Measurements from ENCODE around the gene GOSR2. TPM values are rescaled to one million over a fixed set of nuclear protein-coding genes. Genes with fewer than 3 reads are reported as not detected.

Gene GOSR2
- total RNA-seq, 4 donors from 2014 or later: 45.9 to 88.3 (median 51.6) TPM

DNA sequence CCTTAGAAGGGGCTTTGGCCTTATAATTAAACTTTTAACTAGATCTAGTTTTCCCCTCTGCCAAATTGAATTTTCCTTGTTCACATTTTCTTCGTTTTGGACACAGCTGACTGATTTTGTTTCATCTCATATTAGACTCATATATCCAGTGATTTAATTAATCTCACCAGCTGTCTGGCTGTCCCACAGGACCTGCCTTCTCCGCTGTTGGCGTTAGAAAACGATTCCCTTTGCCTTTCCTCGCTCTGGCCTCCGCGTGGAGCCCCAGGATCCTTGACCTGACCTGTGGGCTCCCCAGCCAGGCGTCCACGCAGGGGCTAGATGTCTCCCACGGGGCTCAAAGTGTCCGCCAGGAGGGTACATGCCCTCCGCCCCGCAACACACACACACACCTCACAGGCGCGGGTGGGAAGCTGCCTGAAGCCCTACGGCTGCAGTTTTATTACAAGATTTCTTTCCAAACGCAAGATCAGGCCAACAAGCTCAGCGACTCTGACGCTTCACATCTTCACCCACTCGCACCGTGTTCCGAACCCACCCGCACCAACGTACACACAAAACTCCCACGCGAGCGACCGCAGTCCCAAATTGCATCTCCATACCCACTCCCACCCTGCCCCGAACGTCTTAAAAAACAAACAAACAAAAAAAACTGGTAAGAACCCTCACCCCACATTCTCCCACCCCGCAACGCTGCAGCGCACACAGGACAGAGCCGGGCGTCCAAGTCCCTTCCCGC lies 55.0 kb downstream of the GOSR2 start:
- no peak overlapping the region for H3K27ac ChIP-seq
- H3K4me3 ChIP-seq (replicated peaks in 1 of 3): peak overlapping the region in 1 of 3 donors; percentile 46
- no peak for TF ChIP-seq POLR2A (IDR thresholded peaks at IDR 0.05)
- TF ChIP-seq, protein P1, sequence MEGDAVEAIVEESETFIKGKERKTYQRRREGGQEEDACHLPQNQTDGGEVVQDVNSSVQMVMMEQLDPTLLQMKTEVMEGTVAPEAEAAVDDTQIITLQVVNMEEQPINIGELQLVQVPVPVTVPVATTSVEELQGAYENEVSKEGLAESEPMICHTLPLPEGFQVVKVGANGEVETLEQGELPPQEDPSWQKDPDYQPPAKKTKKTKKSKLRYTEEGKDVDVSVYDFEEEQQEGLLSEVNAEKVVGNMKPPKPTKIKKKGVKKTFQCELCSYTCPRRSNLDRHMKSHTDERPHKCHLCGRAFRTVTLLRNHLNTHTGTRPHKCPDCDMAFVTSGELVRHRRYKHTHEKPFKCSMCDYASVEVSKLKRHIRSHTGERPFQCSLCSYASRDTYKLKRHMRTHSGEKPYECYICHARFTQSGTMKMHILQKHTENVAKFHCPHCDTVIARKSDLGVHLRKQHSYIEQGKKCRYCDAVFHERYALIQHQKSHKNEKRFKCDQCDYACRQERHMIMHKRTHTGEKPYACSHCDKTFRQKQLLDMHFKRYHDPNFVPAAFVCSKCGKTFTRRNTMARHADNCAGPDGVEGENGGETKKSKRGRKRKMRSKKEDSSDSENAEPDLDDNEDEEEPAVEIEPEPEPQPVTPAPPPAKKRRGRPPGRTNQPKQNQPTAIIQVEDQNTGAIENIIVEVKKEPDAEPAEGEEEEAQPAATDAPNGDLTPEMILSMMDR (IDR thresholded peaks at IDR 0.05): no peak
- peaks cover 17 to 20% of the 10 kb centered on the region in 2 donors for H3K4me1 ChIP-seq
- H3K27me3 ChIP-seq: peaks cover 13% of the 10 kb centered on the region
- intact Hi-C loops (cut with DNase I): no loop called here
- H3K36me3 ChIP-seq: no peaks in the 10 kb centered on the region
- WGBS, 2 donors: 8 to 16% methylated on average over 31 to 33 of the region's 36 CpGs
- DNase-seq: no peak
- no peaks in the 10 kb centered on the region for H3K9me3 ChIP-seq

DNA sequence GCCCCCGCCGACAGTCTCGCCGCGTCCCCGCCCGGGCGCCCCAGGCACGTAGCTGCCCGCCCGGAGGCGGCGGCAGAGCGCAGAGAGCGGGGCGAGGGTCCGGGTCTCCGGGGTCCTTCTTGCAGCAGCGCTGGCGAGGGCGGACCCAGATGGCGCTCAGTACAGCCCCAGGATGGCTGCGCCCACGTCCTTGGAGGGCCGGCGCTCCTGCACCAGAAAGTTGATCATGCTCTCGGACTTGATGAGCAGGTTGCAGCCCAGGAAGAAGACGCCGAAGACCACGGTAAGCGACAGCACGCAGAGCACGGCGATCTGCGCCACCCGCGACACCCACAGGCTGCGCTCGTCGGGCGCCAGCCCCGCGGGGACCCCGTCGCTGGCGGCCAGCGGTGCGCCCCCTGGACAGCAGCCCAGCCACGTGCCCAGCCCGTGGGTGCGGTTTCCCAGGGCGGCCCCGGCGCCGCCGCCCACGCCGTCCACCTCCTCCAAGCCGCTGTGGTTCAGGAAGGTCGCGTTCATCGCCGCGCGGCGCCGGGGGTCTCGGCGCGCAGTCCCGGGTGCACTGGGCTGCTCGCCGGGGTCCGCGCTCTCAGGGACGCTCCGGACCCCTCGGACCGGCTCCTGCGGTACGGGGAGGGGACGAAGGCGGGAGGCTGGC lies 55.7 kb downstream of the GOSR2 start:
- TF ChIP-seq POLR2A (IDR thresholded peaks at IDR 0.05): no peak
- TF ChIP-seq, protein P1 (IDR thresholded peaks at IDR 0.05): no peak
- Histone ChIP-seq H3K4me3 (replicated peaks in 1 of 3) (peak overlapping the region; percentile 22 to 80 (median 46)), H3K36me3 (no peaks in the 10 kb centered on the region), H3K27ac (no peak overlapping the region), H3K27me3 (peaks cover 13% of the 10 kb centered on the region), H3K4me1 (peaks cover 17 to 20% of the 10 kb centered on the region in 2 donors), H3K9me3 (no peaks in the 10 kb centered on the region)
- intact Hi-C loops (cut with DNase I): no loop called here
- WGBS, 2 donors: 0 to 1% methylated on average over 4 to 32 of the region's 83 CpGs
- no peak for DNase-seq

DNA sequence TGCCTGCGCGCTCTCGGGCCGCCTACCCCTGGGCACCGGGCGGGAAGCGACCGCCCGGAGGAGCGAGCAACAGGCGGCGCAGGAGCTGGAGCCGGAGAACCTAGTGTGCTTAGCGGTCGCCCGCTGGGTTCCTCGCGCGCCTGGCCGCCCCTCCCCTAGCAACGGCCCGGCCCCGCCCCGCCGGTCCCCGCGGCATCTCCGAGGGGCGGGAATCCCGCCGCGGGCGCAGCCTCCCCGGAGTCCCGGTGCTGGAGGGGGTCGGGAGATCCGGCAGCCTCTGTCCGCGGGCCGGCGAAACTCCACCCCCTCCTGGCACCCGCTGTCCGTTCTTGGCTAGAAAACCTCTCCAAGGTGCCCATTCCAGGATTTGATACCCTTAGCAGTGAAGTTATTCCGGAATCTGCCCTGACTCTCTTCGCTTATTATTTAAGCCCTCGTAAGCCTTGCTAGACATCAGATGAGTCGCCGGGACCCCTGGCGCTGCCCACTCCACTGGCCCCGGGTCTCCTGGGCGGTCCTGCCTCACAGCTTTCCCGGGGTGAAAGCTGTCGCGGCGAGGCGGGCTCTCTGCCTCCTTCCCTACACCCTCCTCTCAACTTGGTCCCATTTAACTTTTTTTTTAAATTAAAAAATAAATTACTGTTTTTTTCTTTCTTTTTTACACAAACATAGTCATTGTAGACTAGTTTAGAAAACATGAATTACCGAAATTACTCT lies 56.3 kb downstream of the GOSR2 start, which contains the start of gene RPRML:
Gene RPRML, minus strand, starts transcription at position 107 of the 717 bp plus-strand sequence. CDS start 246 bp downstream, outside the sequence.
- no peaks in the 10 kb centered on the region for H3K36me3 ChIP-seq
- no peaks in the 10 kb centered on the region for H3K9me3 ChIP-seq
- peaks cover 17 to 20% of the 10 kb centered on the region in 2 donors for H3K4me1 ChIP-seq
- peaks cover 13% of the 10 kb centered on the region for H3K27me3 ChIP-seq
- H3K4me3 ChIP-seq (replicated peaks in 1 of 3): peak within 1 kb of the TSS; percentile 22 to 80 (median 46)
- WGBS, 2 donors: 3 to 5% methylated on average over 17 to 22 of the region's 57 CpGs
- no peak within 1 kb of the TSS for H3K27ac ChIP-seq
- DNase-seq: peak; percentile 26 to 28
- intact Hi-C loops (cut with DNase I): no loop called here
- TF ChIP-seq, protein P1 (IDR thresholded peaks at IDR 0.05): no peak
- no peak for TF ChIP-seq POLR2A (IDR thresholded peaks at IDR 0.05)

DNA sequence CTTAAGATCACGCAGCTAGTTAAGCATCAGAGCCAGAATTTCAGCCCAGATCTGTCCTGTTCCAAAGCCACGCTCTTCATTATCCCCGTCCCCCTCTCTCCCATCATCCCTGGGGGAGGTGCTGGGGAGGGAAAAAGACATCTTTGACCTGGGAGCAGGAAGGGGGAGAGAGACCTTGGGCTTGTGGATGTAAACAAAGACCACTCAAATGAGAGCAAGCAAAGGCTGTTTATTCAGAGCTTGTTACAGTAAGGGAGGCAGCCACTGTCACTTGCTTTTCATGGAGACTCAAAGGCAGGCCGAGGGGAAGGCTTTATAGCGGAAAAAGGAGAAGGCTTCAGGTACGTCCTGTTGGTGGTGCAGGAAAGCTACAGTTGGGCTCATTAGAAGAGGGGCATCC lies 59.6 kb downstream of the GOSR2 start:
- DNase-seq: no peak
- WGBS, 2 donors: 88 to 91% methylated on average over 6 of the region's 6 CpGs
- TF ChIP-seq, protein P1 (IDR thresholded peaks at IDR 0.05): no peak
- no peak for TF ChIP-seq POLR2A (IDR thresholded peaks at IDR 0.05)
- no peaks in the 10 kb centered on the region for H3K9me3 ChIP-seq
- no peak overlapping the region for H3K27ac ChIP-seq
- H3K4me3 ChIP-seq (replicated peaks in 1 of 3): no peak overlapping the region
- H3K27me3 ChIP-seq: peaks cover 13% of the 10 kb centered on the region
- intact Hi-C loops (cut with DNase I): no loop called here
- H3K36me3 ChIP-seq: no peaks in the 10 kb centered on the region
- H3K4me1 ChIP-seq: peaks cover 17 to 20% of the 10 kb centered on the region in 2 donors
